ENCODE results near the gene USP48. TPM values are rescaled to one million over a fixed set of nuclear protein-coding genes. Genes with fewer than 3 reads are reported as not detected.

The USP48 gene
- total and polyA plus RNA-seq, 10 of the 15 experiments (the other 5 are each of a cell fraction or from before 2014, with no cell fraction given) = 21.2 to 115 (median 75.5) TPM

DNA sequence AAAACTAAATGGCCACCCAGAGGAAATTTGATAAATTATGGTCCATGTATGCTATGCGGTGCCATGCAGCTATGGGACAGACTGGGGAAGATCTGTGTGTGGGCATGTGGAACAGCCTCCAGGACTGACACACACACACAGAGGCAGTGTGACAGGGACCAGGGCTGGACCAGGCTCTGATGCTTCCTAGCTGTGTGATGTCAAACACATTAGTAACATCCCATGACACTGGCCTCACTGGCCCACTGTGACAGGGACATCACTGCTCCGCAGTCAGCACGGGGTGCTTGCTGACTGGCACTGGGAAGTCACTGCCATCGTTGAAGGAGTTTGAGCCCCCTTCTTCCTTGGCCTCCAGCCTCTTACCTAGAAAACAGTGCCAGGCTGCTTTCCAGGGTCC lies 127.7 kb downstream of the USP48 start:
- BruUV-seq (replicated peaks) = no TSS peak
- ATAC-seq (no peak), FAIRE-seq (no peak), DNase-seq (ENCODE audit: low read depth, low spot score) (no peak)
- TF ChIP-seq MEF2A (IDR thresholded peaks at IDR 0.05; ENCODE audit: insufficient read depth, low read depth, low read length) (no peak), ZNF384 (IDR thresholded peaks at IDR 0.05; ENCODE audit: borderline replicate concordance, low read depth, low read length) (no peak)
- TF ChIP-seq, protein P1, sequence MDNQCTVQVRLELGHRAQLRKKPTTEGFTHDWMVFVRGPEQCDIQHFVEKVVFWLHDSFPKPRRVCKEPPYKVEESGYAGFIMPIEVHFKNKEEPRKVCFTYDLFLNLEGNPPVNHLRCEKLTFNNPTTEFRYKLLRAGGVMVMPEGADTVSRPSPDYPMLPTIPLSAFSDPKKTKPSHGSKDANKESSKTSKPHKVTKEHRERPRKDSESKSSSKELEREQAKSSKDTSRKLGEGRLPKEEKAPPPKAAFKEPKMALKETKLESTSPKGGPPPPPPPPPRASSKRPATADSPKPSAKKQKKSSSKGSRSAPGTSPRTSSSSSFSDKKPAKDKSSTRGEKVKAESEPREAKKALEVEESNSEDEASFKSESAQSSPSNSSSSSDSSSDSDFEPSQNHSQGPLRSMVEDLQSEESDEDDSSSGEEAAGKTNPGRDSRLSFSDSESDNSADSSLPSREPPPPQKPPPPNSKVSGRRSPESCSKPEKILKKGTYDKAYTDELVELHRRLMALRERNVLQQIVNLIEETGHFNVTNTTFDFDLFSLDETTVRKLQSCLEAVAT (IDR thresholded peaks at IDR 0.05) = no peak
- TF ChIP-seq, protein P2, sequence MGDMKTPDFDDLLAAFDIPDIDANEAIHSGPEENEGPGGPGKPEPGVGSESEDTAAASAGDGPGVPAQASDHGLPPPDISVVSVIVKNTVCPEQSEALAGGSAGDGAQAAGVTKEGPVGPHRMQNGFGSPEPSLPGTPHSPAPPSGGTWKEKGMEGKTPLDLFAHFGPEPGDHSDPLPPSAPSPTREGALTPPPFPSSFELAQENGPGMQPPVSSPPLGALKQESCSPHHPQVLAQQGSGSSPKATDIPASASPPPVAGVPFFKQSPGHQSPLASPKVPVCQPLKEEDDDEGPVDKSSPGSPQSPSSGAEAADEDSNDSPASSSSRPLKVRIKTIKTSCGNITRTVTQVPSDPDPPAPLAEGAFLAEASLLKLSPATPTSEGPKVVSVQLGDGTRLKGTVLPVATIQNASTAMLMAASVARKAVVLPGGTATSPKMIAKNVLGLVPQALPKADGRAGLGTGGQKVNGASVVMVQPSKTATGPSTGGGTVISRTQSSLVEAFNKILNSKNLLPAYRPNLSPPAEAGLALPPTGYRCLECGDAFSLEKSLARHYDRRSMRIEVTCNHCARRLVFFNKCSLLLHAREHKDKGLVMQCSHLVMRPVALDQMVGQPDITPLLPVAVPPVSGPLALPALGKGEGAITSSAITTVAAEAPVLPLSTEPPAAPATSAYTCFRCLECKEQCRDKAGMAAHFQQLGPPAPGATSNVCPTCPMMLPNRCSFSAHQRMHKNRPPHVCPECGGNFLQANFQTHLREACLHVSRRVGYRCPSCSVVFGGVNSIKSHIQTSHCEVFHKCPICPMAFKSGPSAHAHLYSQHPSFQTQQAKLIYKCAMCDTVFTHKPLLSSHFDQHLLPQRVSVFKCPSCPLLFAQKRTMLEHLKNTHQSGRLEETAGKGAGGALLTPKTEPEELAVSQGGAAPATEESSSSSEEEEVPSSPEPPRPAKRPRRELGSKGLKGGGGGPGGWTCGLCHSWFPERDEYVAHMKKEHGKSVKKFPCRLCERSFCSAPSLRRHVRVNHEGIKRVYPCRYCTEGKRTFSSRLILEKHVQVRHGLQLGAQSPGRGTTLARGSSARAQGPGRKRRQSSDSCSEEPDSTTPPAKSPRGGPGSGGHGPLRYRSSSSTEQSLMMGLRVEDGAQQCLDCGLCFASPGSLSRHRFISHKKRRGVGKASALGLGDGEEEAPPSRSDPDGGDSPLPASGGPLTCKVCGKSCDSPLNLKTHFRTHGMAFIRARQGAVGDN (IDR thresholded peaks at IDR 0.05) = no peak
- TF ChIP-seq, protein P3, sequence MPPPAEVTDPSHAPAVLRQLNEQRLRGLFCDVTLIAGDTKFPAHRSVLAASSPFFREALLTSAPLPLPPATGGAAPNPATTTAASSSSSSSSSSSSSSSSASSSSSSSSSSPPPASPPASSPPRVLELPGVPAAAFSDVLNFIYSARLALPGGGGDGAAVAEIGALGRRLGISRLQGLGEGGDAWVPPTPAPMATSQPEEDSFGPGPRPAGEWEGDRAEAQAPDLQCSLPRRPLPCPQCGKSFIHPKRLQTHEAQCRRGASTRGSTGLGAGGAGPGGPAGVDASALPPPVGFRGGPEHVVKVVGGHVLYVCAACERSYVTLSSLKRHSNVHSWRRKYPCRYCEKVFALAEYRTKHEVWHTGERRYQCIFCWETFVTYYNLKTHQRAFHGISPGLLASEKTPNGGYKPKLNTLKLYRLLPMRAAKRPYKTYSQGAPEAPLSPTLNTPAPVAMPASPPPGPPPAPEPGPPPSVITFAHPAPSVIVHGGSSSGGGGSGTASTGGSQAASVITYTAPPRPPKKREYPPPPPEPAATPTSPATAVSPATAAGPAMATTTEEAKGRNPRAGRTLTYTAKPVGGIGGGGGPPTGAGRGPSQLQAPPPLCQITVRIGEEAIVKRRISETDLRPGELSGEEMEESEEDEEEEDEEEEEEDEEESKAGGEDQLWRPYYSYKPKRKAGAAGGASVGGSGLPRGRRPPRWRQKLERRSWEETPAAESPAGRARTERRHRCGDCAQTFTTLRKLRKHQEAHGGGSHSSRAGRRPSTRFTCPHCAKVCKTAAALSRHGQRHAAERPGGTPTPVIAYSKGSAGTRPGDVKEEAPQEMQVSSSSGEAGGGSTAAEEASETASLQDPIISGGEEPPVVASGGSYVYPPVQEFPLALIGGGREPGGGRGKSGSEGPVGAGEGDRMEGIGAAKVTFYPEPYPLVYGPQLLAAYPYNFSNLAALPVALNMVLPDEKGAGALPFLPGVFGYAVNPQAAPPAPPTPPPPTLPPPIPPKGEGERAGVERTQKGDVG (CRISPR knock-in tag; IDR thresholded peaks at IDR 0.05) = no peak
- H3K27ac ChIP-seq (ENCODE audit: control insufficient read depth, insufficient read depth) = no peak overlapping the region
- H3K27me3 ChIP-seq (replicated peaks in 1 of 2; ENCODE audit: control insufficient read depth in 2 of 2, insufficient read depth in 2 of 2, low read length in 1 of 2) = peaks cover 6 to 13% of the 10 kb centered on the region in 2 experiments
- 63% methylated on average over 4 of the region's 4 CpGs for WGBS (ENCODE audit: insufficient coverage, insufficient replicate concordance, low lambda C conversion rate, missing lambda C conversion rate)
- H4K20me1 ChIP-seq (ENCODE audit: control insufficient read depth, insufficient read depth) = peaks cover 2% of the 10 kb centered on the region; the same call in 1 of the 2 replicates
- in situ Hi-C loops (cut with MboI) = no loop called here
- H3K9ac ChIP-seq (ENCODE audit: control insufficient read depth, insufficient read depth, low read length) = no peak overlapping the region
- intact Hi-C loops (cut with micrococcal nuclease; ENCODE audit: unreplicated experiment) = loop anchor here (10.0 kb wide), 1 partner anchor 140 kb away; no protein-coding TSS in a partner anchor
- H3K4me2 ChIP-seq (ENCODE audit: control insufficient read depth, insufficient read depth) = no peak overlapping the region
- ChIA-PET POLR2A (interaction anchor here (0.6 to 0.7 kb wide), 2 partner anchors 51 to 439 kb away, joined by 3 read pairs; no protein-coding TSS in a partner anchor), CTCF (interaction anchor here (0.7 kb wide), 1 partner anchor 45 kb away, joined by 3 read pairs; no protein-coding TSS in a partner anchor), SMC1A (ENCODE audit: uncharacterized antibody, unreplicated experiment) (no interaction called here), RAD21 (ENCODE audit: unreplicated experiment) (interaction anchor here (1.0 kb wide), 1 partner anchor 122 kb away, joined by 3 read pairs; no protein-coding TSS in a partner anchor)
- H3K79me2 ChIP-seq (ENCODE audit: control insufficient read depth, insufficient read depth, low read length) = no peaks in the 10 kb centered on the region
- no peaks in the 10 kb centered on the region for H3K9me3 ChIP-seq (replicated peaks; ENCODE audit: control insufficient read depth, insufficient read depth, low read length)
- 0 out of 2 replicates have a peak, but pooled peaks cover 3% of the 10 kb centered on the region for H3K4me1 ChIP-seq (ENCODE audit: control insufficient read depth, insufficient read depth, low read length)
- H3K36me3 ChIP-seq (ENCODE audit: control insufficient read depth in 2 of 2, insufficient read depth in 2 of 2, low read length in 1 of 2) = no peaks in the 10 kb centered on the region
- no peak overlapping the region for H2AFZ ChIP-seq (ENCODE audit: control insufficient read depth, low read depth, low read length)
- no peak overlapping the region for H3K4me3 ChIP-seq

Data from GM12878 (cell line).